NB4 (cell line): ENCODE data around the gene TRIM54.

ENCODE experiments used
- POLR2A ChIP-seq: IDR thresholded peaks from 2 replicates; pipeline ENCODE4 v1.6.1; 2011; ENCODE audit warnings: mild to moderate bottlenecking; ENCODE audit not compliant: insufficient read length; ENCODE audit errors: extremely low read depth
- TF ChIP-seq, protein P1 (sequence below): IDR thresholded peaks from 2 replicates; pipeline ENCODE4 v1.6.1; 2011; ENCODE audit warnings: low read depth, low read length
- TF ChIP-seq, protein P2 (sequence below): IDR thresholded peaks from one replicate; pipeline ENCODE4 v1.5.1; 2012; ENCODE audit warnings: low read depth, low read length

- TF ChIP-seq, protein P1, sequence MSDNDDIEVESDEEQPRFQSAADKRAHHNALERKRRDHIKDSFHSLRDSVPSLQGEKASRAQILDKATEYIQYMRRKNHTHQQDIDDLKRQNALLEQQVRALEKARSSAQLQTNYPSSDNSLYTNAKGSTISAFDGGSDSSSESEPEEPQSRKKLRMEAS, result no peak
- no peak for TF ChIP-seq POLR2A
- TF ChIP-seq, protein P2, sequence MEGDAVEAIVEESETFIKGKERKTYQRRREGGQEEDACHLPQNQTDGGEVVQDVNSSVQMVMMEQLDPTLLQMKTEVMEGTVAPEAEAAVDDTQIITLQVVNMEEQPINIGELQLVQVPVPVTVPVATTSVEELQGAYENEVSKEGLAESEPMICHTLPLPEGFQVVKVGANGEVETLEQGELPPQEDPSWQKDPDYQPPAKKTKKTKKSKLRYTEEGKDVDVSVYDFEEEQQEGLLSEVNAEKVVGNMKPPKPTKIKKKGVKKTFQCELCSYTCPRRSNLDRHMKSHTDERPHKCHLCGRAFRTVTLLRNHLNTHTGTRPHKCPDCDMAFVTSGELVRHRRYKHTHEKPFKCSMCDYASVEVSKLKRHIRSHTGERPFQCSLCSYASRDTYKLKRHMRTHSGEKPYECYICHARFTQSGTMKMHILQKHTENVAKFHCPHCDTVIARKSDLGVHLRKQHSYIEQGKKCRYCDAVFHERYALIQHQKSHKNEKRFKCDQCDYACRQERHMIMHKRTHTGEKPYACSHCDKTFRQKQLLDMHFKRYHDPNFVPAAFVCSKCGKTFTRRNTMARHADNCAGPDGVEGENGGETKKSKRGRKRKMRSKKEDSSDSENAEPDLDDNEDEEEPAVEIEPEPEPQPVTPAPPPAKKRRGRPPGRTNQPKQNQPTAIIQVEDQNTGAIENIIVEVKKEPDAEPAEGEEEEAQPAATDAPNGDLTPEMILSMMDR, result no peak
Observed at GRCh38 chr2:27281855-27282559, at the start of gene TRIM54.
